WTC11 (cell line): Measurements from ENCODE around the gene BRCA1. TPM values are rescaled to one million over a fixed set of nuclear protein-coding genes. Genes with fewer than 3 reads are reported as not detected.
"Not testable (repeated sequence)": the region's sequence is repeated elsewhere in the genome, so short reads cannot be mapped to it uniquely, and the experiment has no call there.

Source experiments
- ATAC-seq: fragments of 200-7000 bp; cut with Tn5 transposase; 2 replicates; pipeline ENCODE4 v1.10.0; 2021; ENCODE audit warnings: mild to moderate bottlenecking, moderate library complexity
- CTCF ChIA-PET: fragments of 300-600 bp; sonication (Branson Sonifier 250); formaldehyde crosslinking; loops from one replicate; lab custom pipeline; 2021; ENCODE audit warnings: antibody characterized with exemption; lab: Charles Lee
- POLR2A ChIA-PET: fragments of 350-600 bp; sonication (Branson Sonifier 250); formaldehyde crosslinking; loops from one replicate; lab custom pipeline; 2021; ENCODE audit warnings: antibody characterized with exemption; lab: Charles Lee
- DNase-seq: peaks from one replicate; pipeline ENCODE4 v3.0.0; 2021; ENCODE audit warnings: low spot score
- H3K27ac Mint-ChIP-seq: 2 replicates; pipeline ENCODE4 v1.8.0; 2021; ENCODE audit warnings: mixed read lengths
- H3K27me3 Mint-ChIP-seq: 2 replicates; pipeline ENCODE4 v1.8.0; 2021; ENCODE audit warnings: low read depth, mild to moderate bottlenecking, moderate library complexity, mixed read lengths
- H3K36me3 Mint-ChIP-seq: 2 replicates; pipeline ENCODE4 v1.8.0; 2021; ENCODE audit warnings: mixed read lengths
- H3K4me1 Mint-ChIP-seq: 2 replicates; pipeline ENCODE4 v1.8.0; 2022; ENCODE audit warnings: mixed read lengths
- H3K4me3 Mint-ChIP-seq: 2 replicates; pipeline ENCODE4 v1.8.0; 2021; ENCODE audit warnings: mild to moderate bottlenecking, moderate library complexity, mixed read lengths
- H3K9me3 Mint-ChIP-seq: 2 replicates; pipeline ENCODE4 v1.8.0; 2021; ENCODE audit warnings: mixed read lengths
- AR ChIP-seq: fragments of 250-450 bp; sonication (Bioruptor Pico); IDR thresholded peaks from 2 replicates; pipeline ENCODE4 v1.9.0; 2021; ENCODE audit warnings: mild to moderate bottlenecking
- CBFB ChIP-seq: sonication (generic); formaldehyde crosslinking; IDR thresholded peaks from 2 replicates; pipeline ENCODE4 v1.8.1; 2022; ENCODE audit warnings: mild to moderate bottlenecking, low read depth, missing genetic modification reagents
- E2F1 ChIP-seq: sonication (generic); formaldehyde crosslinking; IDR thresholded peaks from 2 replicates; pipeline ENCODE4 v1.8.0; 2022; ENCODE audit warnings: mild to moderate bottlenecking, missing genetic modification reagents
- ERG ChIP-seq: fragments of 250-450 bp; sonication (Bioruptor Pico); IDR thresholded peaks from 2 replicates; pipeline ENCODE4 v1.8.0; 2021; ENCODE audit warnings: mild to moderate bottlenecking
- ETV6 ChIP-seq: sonication (generic); formaldehyde crosslinking; IDR thresholded peaks from 2 replicates; pipeline ENCODE4 v1.8.1; 2022; ENCODE audit warnings: mild to moderate bottlenecking, missing genetic modification reagents
- HMGA2 ChIP-seq: fragments of 250-450 bp; sonication (Bioruptor Pico); IDR thresholded peaks from 2 replicates; pipeline ENCODE4 v1.4.0; 2021; ENCODE audit warnings: mild to moderate bottlenecking, moderate library complexity
- HMGXB4 ChIP-seq: sonication (generic); formaldehyde crosslinking; IDR thresholded peaks from 2 replicates; pipeline ENCODE4 v1.8.1; 2023; ENCODE audit warnings: mild to moderate bottlenecking, moderate library complexity, missing genetic modification reagents
- NFYB ChIP-seq: sonication (generic); formaldehyde crosslinking; conservative IDR thresholded peaks from 2 replicates; pipeline ENCODE4 v1.8.0; 2022; ENCODE audit warnings: low read depth, missing genetic modification reagents
- NR2C2 ChIP-seq: sonication (generic); formaldehyde crosslinking; IDR thresholded peaks from 2 replicates; pipeline ENCODE4 v1.8.0; 2022; ENCODE audit warnings: mild to moderate bottlenecking, missing genetic modification reagents
- PREB ChIP-seq: sonication (generic); formaldehyde crosslinking; IDR thresholded peaks from 2 replicates; pipeline ENCODE4 v1.8.1; 2022; ENCODE audit warnings: mild to moderate bottlenecking, missing genetic modification reagents, moderate library complexity, borderline replicate concordance
- SMAD4 ChIP-seq: sonication (generic); formaldehyde crosslinking; IDR thresholded peaks from 2 replicates; pipeline ENCODE4 v1.8.0; 2022; ENCODE audit warnings: mild to moderate bottlenecking, missing genetic modification reagents
- SP1 ChIP-seq: sonication (generic); formaldehyde crosslinking; conservative IDR thresholded peaks from 2 replicates; pipeline ENCODE4 v1.8.1; 2022; ENCODE audit warnings: missing genetic modification reagents
- STAT6 ChIP-seq: sonication (generic); formaldehyde crosslinking; conservative IDR thresholded peaks from 2 replicates; pipeline ENCODE4 v1.8.1; 2023; ENCODE audit warnings: mild to moderate bottlenecking, low read depth, missing genetic modification reagents, moderate library complexity
- TCF7 ChIP-seq: sonication (generic); formaldehyde crosslinking; IDR thresholded peaks from 2 replicates; pipeline ENCODE4 v1.8.0; 2022; ENCODE audit warnings: mild to moderate bottlenecking, low read depth, missing genetic modification reagents, moderate library complexity
- ZNF121 ChIP-seq: sonication (generic); formaldehyde crosslinking; IDR thresholded peaks from 2 replicates; pipeline ENCODE4 v1.8.0; 2023; ENCODE audit warnings: missing genetic modification reagents
- ZNF281 ChIP-seq: sonication (generic); formaldehyde crosslinking; IDR thresholded peaks from 2 replicates; pipeline ENCODE4 v1.8.0; 2023; ENCODE audit warnings: mild to moderate bottlenecking, missing genetic modification reagents
- ZSCAN18 ChIP-seq: fragments of 250-450 bp; sonication (Bioruptor Pico); IDR thresholded peaks from 2 replicates; pipeline ENCODE4 v2.1.2; 2022; ENCODE audit warnings: mild to moderate bottlenecking, moderate library complexity
- total RNA-seq: library from RNA; stranded (reverse); gene quantifications from 3 replicates; pipeline ENCODE4 v1.2.3, GENCODE V29; 2021

BRCA1 gene
- total RNA-seq, 1 experiment from 2014 or later: 37.8 TPM

GRCh38 chr17:43155666-43156065, 30.5 kb upstream of the BRCA1 start:
- ChIA-PET POLR2A (no interaction called here), CTCF (no interaction called here)
- peaks cover 19% of the 10 kb centered on the region for H3K36me3 Mint-ChIP-seq
- H3K27ac Mint-ChIP-seq: no peak overlapping the region
- ATAC-seq: no peak
- TF ChIP-seq ZNF281 (no peak), SP1 (CRISPR knock-in tag) (no peak), HMGXB4 (CRISPR knock-in tag) (no peak), NFYB (no peak), STAT6 (CRISPR knock-in tag) (no peak), AR (CRISPR knock-in tag) (no peak), CBFB (no peak), ETV6 (no peak), ZNF121 (CRISPR knock-in tag) (no peak), ERG (CRISPR knock-in tag) (no peak), HMGA2 (CRISPR knock-in tag) (no peak), SMAD4 (CRISPR knock-in tag) (no peak), TCF7 (CRISPR knock-in tag) (no peak), PREB (CRISPR knock-in tag) (no peak), ZSCAN18 (CRISPR knock-in tag) (no peak), E2F1 (CRISPR knock-in tag) (no peak), NR2C2 (CRISPR knock-in tag) (no peak)
- peaks cover 13% of the 10 kb centered on the region for H3K9me3 Mint-ChIP-seq
- no peak for DNase-seq
- peaks cover 2% of the 10 kb centered on the region; the same call in 1 of the 2 replicates for H3K4me1 Mint-ChIP-seq
- no peak overlapping the region for H3K4me3 Mint-ChIP-seq
- H3K27me3 Mint-ChIP-seq: 0 out of 2 replicates have a peak, but pooled peaks cover 3% of the 10 kb centered on the region

GRCh38 chr17:43153197-43153835, 28.2 kb upstream of the BRCA1 start:
- ATAC-seq, H3K4me3 Mint-ChIP-seq, DNase-seq, H3K27me3 Mint-ChIP-seq, H3K4me1 Mint-ChIP-seq, CTCF ChIA-PET, H3K27ac Mint-ChIP-seq: not testable (repeated sequence)
- POLR2A ChIA-PET: interaction anchor here (0.5 kb wide), 1 partner anchor 15 kb away, joined by 3 read pairs; no protein-coding TSS in a partner anchor
- H3K36me3 Mint-ChIP-seq: peaks cover 13% of the 10 kb centered on the region
- peaks cover 13% of the 10 kb centered on the region for H3K9me3 Mint-ChIP-seq
